GM12878 (cell line): ENCODE data around the gene DNAJC7. TPM values are rescaled to one million over a fixed set of nuclear protein-coding genes. Genes with fewer than 3 reads are reported as not detected.

ENCODE experiments used
- ATAC-seq: fragments of 200-7000 bp; cut with Tn5 transposase; 3 replicates; pipeline ENCODE4 v1.9.1; 2020; ENCODE audit warnings: mild to moderate bottlenecking, moderate library complexity
- BruUV-seq: library from RNA; stranded (reverse); fragments of 400-500 nt; replicated peaks from 2 replicates; lab custom pipeline; 2021; lab: Mats Ljungman, UMichigan
- CTCF ChIA-PET: fragments of 300-600 bp; sonication (Branson Sonifier 250); formaldehyde crosslinking; extraction: SDS; loops from one replicate; lab custom pipeline; 2021; ENCODE audit warnings: inconsistent platforms; lab: Yijun Ruan, JAX
- POLR2A ChIA-PET: fragments of 350-600 bp; formaldehyde crosslinking; extraction: SDS; loops from one replicate; lab custom pipeline; 2021; ENCODE audit warnings: inconsistent platforms; lab: Charles Lee
- RAD21 ChIA-PET: fragments of 300-600 bp; sonication (Branson Sonifier 250); formaldehyde crosslinking; loops from one replicate; lab custom pipeline; 2023; ENCODE audit warnings: antibody characterized with exemption; ENCODE audit not compliant: unreplicated experiment; lab: Charles Lee
- SMC1A ChIA-PET: fragments of 300-600 bp; sonication (Branson Sonifier 250); formaldehyde crosslinking; loops from one replicate; lab custom pipeline; 2023; ENCODE audit not compliant: unreplicated experiment, uncharacterized antibody; lab: Charles Lee
- DNase-seq: peaks from one replicate; pipeline ENCODE4 v3.0.0-alpha.2; 2011; ENCODE audit warnings: low read depth, low spot score
- FAIRE-seq: peaks from 3 replicates; lab custom pipeline; 2011; peaks lifted over from hg19 to GRCh38; lab: Jason Lieb, UNC
- H2AFZ ChIP-seq: 2 replicates; pipeline ENCODE4 v1.6.0; 2011; ENCODE audit warnings: low read depth, low read length, control low read depth; ENCODE audit not compliant: control insufficient read depth
- H3K27ac ChIP-seq: 2 replicates; pipeline ENCODE4 v1.5.1; 2011; ENCODE audit warnings: control low read depth; ENCODE audit not compliant: control insufficient read depth, insufficient read depth
- H3K27me3 ChIP-seq, 2 experiments: replicated peaks in 1 of 2; 2 replicates each; pipeline versions ENCODE4 v1.6.0 to v1.6.1; 2011; ENCODE audit warnings: low read length in 1 of 2; ENCODE audit not compliant: control insufficient read depth in 2 of 2, insufficient read depth in 2 of 2
- H3K36me3 ChIP-seq, 2 experiments: 2 replicates each; pipeline ENCODE4 v1.5.1; 2011; ENCODE audit warnings: low read length in 1 of 2; ENCODE audit not compliant: control insufficient read depth in 2 of 2, insufficient read depth in 2 of 2
- H3K4me1 ChIP-seq: 2 replicates; pipeline ENCODE4 v1.6.1; 2011; ENCODE audit warnings: mild to moderate bottlenecking, low read length, moderate library complexity, mixed read lengths; ENCODE audit not compliant: control insufficient read depth, insufficient read depth
- H3K4me2 ChIP-seq: 2 replicates; pipeline ENCODE4 v1.6.0; 2011; ENCODE audit warnings: control low read depth; ENCODE audit not compliant: control insufficient read depth, insufficient read depth
- H3K4me3 ChIP-seq: fragments of 200-600 bp; sonication (generic); 2 replicates; pipeline ENCODE4 v1.5.1; 2016
- H3K79me2 ChIP-seq: 2 replicates; pipeline ENCODE4 v1.6.0; 2011; ENCODE audit warnings: low read length; ENCODE audit not compliant: control insufficient read depth, insufficient read depth
- H3K9ac ChIP-seq: 2 replicates; pipeline ENCODE4 v1.8.0; 2011; ENCODE audit warnings: low read length, control low read depth, mixed read lengths; ENCODE audit not compliant: control insufficient read depth, insufficient read depth
- H3K9me3 ChIP-seq: replicated peaks from 3 replicates; pipeline ENCODE4 v1.5.1; 2011; ENCODE audit warnings: mild to moderate bottlenecking, low read length; ENCODE audit not compliant: control insufficient read depth, insufficient read depth
- H4K20me1 ChIP-seq: 2 replicates; pipeline ENCODE4 v1.6.0; 2011; ENCODE audit not compliant: control insufficient read depth, insufficient read depth
- CHD4 ChIP-seq: fragments of 200-600 bp; sonication (generic); IDR thresholded peaks from 2 replicates; pipeline ENCODE4 v1.6.1; 2016; ENCODE audit warnings: mild to moderate bottlenecking
- CUX1 ChIP-seq: IDR thresholded peaks from 2 replicates; pipeline ENCODE4 v1.6.1; 2012; ENCODE audit warnings: improper control_type of control experiment, low read depth, low read length; ENCODE audit not compliant: insufficient replicate concordance
- MLLT1 ChIP-seq: fragments of 450-650 bp; IDR thresholded peaks from 2 replicates; pipeline ENCODE4 v1.6.1; 2016; ENCODE audit warnings: mild to moderate bottlenecking
- NFIC ChIP-seq: IDR thresholded peaks from 2 replicates; pipeline ENCODE4 v1.6.1; 2012; ENCODE audit warnings: low read depth, mild to moderate bottlenecking, inconsistent platforms, low read length, moderate library complexity
- NR2F1 ChIP-seq: fragments of 450-650 bp; conservative IDR thresholded peaks from 2 replicates; pipeline ENCODE4 v1.6.1; 2017; ENCODE audit warnings: mild to moderate bottlenecking
- SPI1 ChIP-seq: IDR thresholded peaks from 2 replicates; pipeline ENCODE4 v1.6.1; 2011; ENCODE audit warnings: low read depth, mild to moderate bottlenecking, low read length, moderate library complexity, borderline replicate concordance; ENCODE audit not compliant: insufficient read depth
- WGBS: methylation state at CpG from one replicate; pipeline ENCODE4 v1.1.6; 2016; ENCODE audit warnings: low lambda C conversion rate; ENCODE audit not compliant: insufficient replicate concordance, insufficient coverage; ENCODE audit errors: missing lambda C conversion rate; 5-methylcytosine and 5-hydroxymethylcytosine counted together
- in situ Hi-C: fragments of 300-500 bp; cut with MboI; formaldehyde crosslinking; loops from 9 replicates; pipeline ENCODE4 v1.14.3; 2018; ENCODE audit warnings: mixed read lengths
- intact Hi-C: fragments of 100-400 bp; cut with micrococcal nuclease; formaldehyde crosslinking; loops from one replicate; pipeline ENCODE4 v1.14.2; 2022; ENCODE audit not compliant: unreplicated experiment
- polyA plus RNA-seq, 11 experiments: library from polyadenylated mRNA; depleted of rRNA in 4 of 11; unstranded in 6 of 11; stranded (reverse) in 5 of 11; fragments of >200 nt; fragmentation: Nextera tagmentation in 4 of 11; fragmentation: Illumina TruSeq in 1 of 11; extraction: Ambion mirVana in 4 of 11; extraction: Trizol in 1 of 11; gene quantifications; 1 replicate in 1 of 11; 2 replicates in 10 of 11; pipeline versions ENCODE4 v1.2.1 to v1.2.3, GENCODE V29; 2011 to 2016; ENCODE audit warnings: inconsistent platforms in 2 of 11, missing spikeins in 2 of 11, low read depth in 1 of 11
- total RNA-seq, 4 experiments: library from RNA; depleted of rRNA in 3 of 4; stranded (reverse); fragments of >200 nt in 3 of 4; fragmentation: Illumina TruSeq in 1 of 4; extraction: Trizol in 1 of 4; gene quantifications; 2 replicates each; pipeline versions ENCODE4 v1.2.1 to v1.2.3, GENCODE V29; 2013 to 2021

Gene DNAJC7
- total and polyA plus RNA-seq, 10 of the 15 experiments (the other 5 are each of a cell fraction or from before 2014, with no cell fraction given), result 60.1 to 173 (median 94.9) TPM

GRCh38 chr17:41937970-41938954 is 79.0 kb downstream of the DNAJC7 start:
- Histone ChIP-seq H3K9me3 (no peaks in the 10 kb centered on the region), H3K79me2 (no peaks in the 10 kb centered on the region), H3K27ac (no peak overlapping the region), H3K9ac (no peak overlapping the region), H3K4me3 (no peak overlapping the region), H4K20me1 (no peaks in the 10 kb centered on the region), H2AFZ (no peak overlapping the region), H3K36me3 (no peaks in the 10 kb centered on the region), H3K27me3 (no peaks in the 10 kb centered on the region), H3K4me1 (peaks cover 9% of the 10 kb centered on the region), H3K4me2 (no peak overlapping the region)
- no peak for TF ChIP-seq MLLT1
- no peak for TF ChIP-seq SPI1
- TF ChIP-seq NFIC, result no peak
- TF ChIP-seq CUX1, result no peak
- no peak for TF ChIP-seq NR2F1
- no peak for TF ChIP-seq CHD4
- RAD21 ChIA-PET, result interaction anchor here (1.3 kb wide), 1 partner anchor 21 kb away, joined by 3 read pairs; no protein-coding TSS in a partner anchor
- 57% methylated on average over 19 of the region's 19 CpGs for WGBS
- intact Hi-C loops (no loop called here), in situ Hi-C loops (no loop called here)
- DNase-seq (no peak), ATAC-seq (no peak; the same call in 1 of the 3 replicates), FAIRE-seq (no peak)
- CTCF ChIA-PET, result interaction anchor here (0.6 to 1.5 kb wide), 4 partner anchors 25 to 1488 kb away, joined by 3 to 4 read pairs (median 4); no protein-coding TSS in a partner anchor
- SMC1A ChIA-PET, result interaction anchor here (0.6 to 1.4 kb wide), 4 partner anchors 8 to 1155 kb away, joined by 3 to 5 read pairs (median 4); partner anchors contain the start of gene ODAD4
- POLR2A ChIA-PET, result interaction anchor here (0.5 to 1.9 kb wide), 3 partner anchors 10 to 29 kb away, joined by 3 to 5 read pairs (median 3); partner anchors contain the start of genes ACLY and CNP
- no TSS peak for BruUV-seq
